GM12878 (cell line): ENCODE measurements around the gene SPI1. TPM values are rescaled to one million over a fixed set of nuclear protein-coding genes. Genes with fewer than 3 reads are reported as not detected.

Experiments
- ATAC-seq: fragments of 200-7000 bp; cut with Tn5 transposase; 3 replicates; pipeline ENCODE4 v1.9.1; 2020; ENCODE audit warnings: mild to moderate bottlenecking, moderate library complexity
- BruUV-seq: library from RNA; stranded (reverse); fragments of 400-500 nt; replicated peaks from 2 replicates; lab custom pipeline; 2021; lab: Mats Ljungman, UMichigan
- CTCF ChIA-PET: fragments of 300-600 bp; sonication (Branson Sonifier 250); formaldehyde crosslinking; extraction: SDS; loops from one replicate; lab custom pipeline; 2021; ENCODE audit warnings: inconsistent platforms; lab: Yijun Ruan, JAX
- POLR2A ChIA-PET: fragments of 350-600 bp; formaldehyde crosslinking; extraction: SDS; loops from one replicate; lab custom pipeline; 2021; ENCODE audit warnings: inconsistent platforms; lab: Charles Lee
- RAD21 ChIA-PET: fragments of 300-600 bp; sonication (Branson Sonifier 250); formaldehyde crosslinking; loops from one replicate; lab custom pipeline; 2023; ENCODE audit warnings: antibody characterized with exemption; ENCODE audit not compliant: unreplicated experiment; lab: Charles Lee
- SMC1A ChIA-PET: fragments of 300-600 bp; sonication (Branson Sonifier 250); formaldehyde crosslinking; loops from one replicate; lab custom pipeline; 2023; ENCODE audit not compliant: unreplicated experiment, uncharacterized antibody; lab: Charles Lee
- DNase-seq: peaks from one replicate; pipeline ENCODE4 v3.0.0-alpha.2; 2011; ENCODE audit warnings: low read depth, low spot score
- FAIRE-seq: peaks from 3 replicates; lab custom pipeline; 2011; peaks lifted over from hg19 to GRCh38; lab: Jason Lieb, UNC
- H2AFZ ChIP-seq: 2 replicates; pipeline ENCODE4 v1.6.0; 2011; ENCODE audit warnings: low read depth, low read length, control low read depth; ENCODE audit not compliant: control insufficient read depth
- H3K27ac ChIP-seq: 2 replicates; pipeline ENCODE4 v1.5.1; 2011; ENCODE audit warnings: control low read depth; ENCODE audit not compliant: control insufficient read depth, insufficient read depth
- H3K27me3 ChIP-seq, 2 experiments: replicated peaks in 1 of 2; 2 replicates each; pipeline versions ENCODE4 v1.6.0 to v1.6.1; 2011; ENCODE audit warnings: low read length in 1 of 2; ENCODE audit not compliant: control insufficient read depth in 2 of 2, insufficient read depth in 2 of 2
- H3K36me3 ChIP-seq, 2 experiments: 2 replicates each; pipeline ENCODE4 v1.5.1; 2011; ENCODE audit warnings: low read length in 1 of 2; ENCODE audit not compliant: control insufficient read depth in 2 of 2, insufficient read depth in 2 of 2
- H3K4me1 ChIP-seq: 2 replicates; pipeline ENCODE4 v1.6.1; 2011; ENCODE audit warnings: mild to moderate bottlenecking, low read length, moderate library complexity, mixed read lengths; ENCODE audit not compliant: control insufficient read depth, insufficient read depth
- H3K4me2 ChIP-seq: 2 replicates; pipeline ENCODE4 v1.6.0; 2011; ENCODE audit warnings: control low read depth; ENCODE audit not compliant: control insufficient read depth, insufficient read depth
- H3K4me3 ChIP-seq: fragments of 200-600 bp; sonication (generic); 2 replicates; pipeline ENCODE4 v1.5.1; 2016
- H3K79me2 ChIP-seq: 2 replicates; pipeline ENCODE4 v1.6.0; 2011; ENCODE audit warnings: low read length; ENCODE audit not compliant: control insufficient read depth, insufficient read depth
- H3K9ac ChIP-seq: 2 replicates; pipeline ENCODE4 v1.8.0; 2011; ENCODE audit warnings: low read length, control low read depth, mixed read lengths; ENCODE audit not compliant: control insufficient read depth, insufficient read depth
- H3K9me3 ChIP-seq: replicated peaks from 3 replicates; pipeline ENCODE4 v1.5.1; 2011; ENCODE audit warnings: mild to moderate bottlenecking, low read length; ENCODE audit not compliant: control insufficient read depth, insufficient read depth
- H4K20me1 ChIP-seq: 2 replicates; pipeline ENCODE4 v1.6.0; 2011; ENCODE audit not compliant: control insufficient read depth, insufficient read depth
- NRF1 ChIP-seq: conservative IDR thresholded peaks from 2 replicates; pipeline ENCODE4 v1.6.1; 2011; ENCODE audit warnings: mild to moderate bottlenecking, low read depth, low read length, improper control_type of control experiment
- PRDM15 ChIP-seq: fragments of 450-650 bp; formaldehyde crosslinking; IDR thresholded peaks from 2 replicates; pipeline ENCODE4 v1.4.0; 2020; ENCODE audit warnings: mild to moderate bottlenecking, moderate library complexity
- SMAD1 ChIP-seq: fragments of 450-650 bp; IDR thresholded peaks from 2 replicates; pipeline ENCODE4 v1.6.1; 2018; ENCODE audit warnings: mild to moderate bottlenecking, low read depth; ENCODE audit not compliant: partially characterized antibody
- SMARCA5 ChIP-seq: fragments of 450-650 bp; IDR thresholded peaks from 2 replicates; pipeline ENCODE4 v1.6.1; 2017; ENCODE audit warnings: mild to moderate bottlenecking
- USF2 ChIP-seq: IDR thresholded peaks from 2 replicates; pipeline ENCODE4 v1.6.1; 2011; ENCODE audit warnings: low read depth, low read length, improper control_type of control experiment, borderline replicate concordance
- YBX1 ChIP-seq: fragments of 450-650 bp; IDR thresholded peaks from 2 replicates; pipeline ENCODE4 v1.6.1; 2016; ENCODE audit warnings: antibody characterized with exemption
- WGBS: methylation state at CpG from one replicate; pipeline ENCODE4 v1.1.6; 2016; ENCODE audit warnings: low lambda C conversion rate; ENCODE audit not compliant: insufficient replicate concordance, insufficient coverage; ENCODE audit errors: missing lambda C conversion rate; 5-methylcytosine and 5-hydroxymethylcytosine counted together
- in situ Hi-C: fragments of 300-500 bp; cut with MboI; formaldehyde crosslinking; loops from 9 replicates; pipeline ENCODE4 v1.14.3; 2018; ENCODE audit warnings: mixed read lengths
- intact Hi-C: fragments of 100-400 bp; cut with micrococcal nuclease; formaldehyde crosslinking; loops from one replicate; pipeline ENCODE4 v1.14.2; 2022; ENCODE audit not compliant: unreplicated experiment
- polyA plus RNA-seq, 11 experiments: library from polyadenylated mRNA; depleted of rRNA in 4 of 11; unstranded in 6 of 11; stranded (reverse) in 5 of 11; fragments of >200 nt; fragmentation: Nextera tagmentation in 4 of 11; fragmentation: Illumina TruSeq in 1 of 11; extraction: Ambion mirVana in 4 of 11; extraction: Trizol in 1 of 11; gene quantifications; 1 replicate in 1 of 11; 2 replicates in 10 of 11; pipeline versions ENCODE4 v1.2.1 to v1.2.3, GENCODE V29; 2011 to 2016; ENCODE audit warnings: inconsistent platforms in 2 of 11, missing spikeins in 2 of 11, low read depth in 1 of 11
- total RNA-seq, 4 experiments: library from RNA; depleted of rRNA in 3 of 4; stranded (reverse); fragments of >200 nt in 3 of 4; fragmentation: Illumina TruSeq in 1 of 4; extraction: Trizol in 1 of 4; gene quantifications; 2 replicates each; pipeline versions ENCODE4 v1.2.1 to v1.2.3, GENCODE V29; 2013 to 2021
- TF ChIP-seq, protein P1 (sequence below): fragments of 450-650 bp; IDR thresholded peaks from 2 replicates; pipeline ENCODE4 v1.6.1; 2016; ENCODE audit warnings: mild to moderate bottlenecking, moderate library complexity, borderline replicate concordance
- TF ChIP-seq, protein P2 (sequence below): IDR thresholded peaks from 2 replicates; pipeline ENCODE4 v1.6.1; 2012; ENCODE audit warnings: low read depth, low read length, improper control_type of control experiment

The SPI1 gene
- total and polyA plus RNA-seq, 10 of the 15 experiments (the other 5 are each of a cell fraction or from before 2014, with no cell fraction given): 0.05 to 31.1 (median 9.7) TPM

DNA sequence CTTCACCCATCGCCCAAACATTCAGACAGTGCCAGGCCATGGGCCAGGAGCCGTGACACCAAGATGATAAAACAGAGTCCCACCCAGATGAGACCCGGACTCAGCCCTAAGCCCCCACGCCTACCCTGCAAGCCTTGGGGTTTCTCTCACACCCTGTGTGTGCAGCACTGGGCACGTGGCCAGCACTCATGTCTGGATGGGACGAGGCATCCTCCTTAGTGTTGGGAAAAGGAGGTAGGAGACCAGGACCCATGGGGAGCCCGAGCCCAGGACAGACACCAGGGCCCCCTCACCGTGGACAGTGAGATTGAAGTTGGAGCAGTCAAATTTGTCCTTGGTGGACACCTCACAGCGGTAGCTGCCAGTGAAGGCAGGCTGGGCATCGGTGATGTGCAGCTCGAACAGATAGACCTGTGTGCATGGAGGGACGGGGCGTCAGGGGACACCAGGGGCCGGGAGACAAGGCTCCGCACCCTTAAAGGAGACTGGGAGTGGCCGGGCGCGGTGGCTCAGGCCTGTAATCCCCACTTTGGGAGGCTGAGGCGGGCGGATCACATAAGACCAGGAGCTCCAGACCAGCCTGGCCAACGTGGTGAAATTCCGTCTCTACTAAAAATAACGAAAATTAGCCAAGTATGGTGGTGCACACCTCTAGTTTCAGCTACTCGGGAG lies 30.1 kb downstream of the SPI1 start (continued):
- TF ChIP-seq, protein P1, sequence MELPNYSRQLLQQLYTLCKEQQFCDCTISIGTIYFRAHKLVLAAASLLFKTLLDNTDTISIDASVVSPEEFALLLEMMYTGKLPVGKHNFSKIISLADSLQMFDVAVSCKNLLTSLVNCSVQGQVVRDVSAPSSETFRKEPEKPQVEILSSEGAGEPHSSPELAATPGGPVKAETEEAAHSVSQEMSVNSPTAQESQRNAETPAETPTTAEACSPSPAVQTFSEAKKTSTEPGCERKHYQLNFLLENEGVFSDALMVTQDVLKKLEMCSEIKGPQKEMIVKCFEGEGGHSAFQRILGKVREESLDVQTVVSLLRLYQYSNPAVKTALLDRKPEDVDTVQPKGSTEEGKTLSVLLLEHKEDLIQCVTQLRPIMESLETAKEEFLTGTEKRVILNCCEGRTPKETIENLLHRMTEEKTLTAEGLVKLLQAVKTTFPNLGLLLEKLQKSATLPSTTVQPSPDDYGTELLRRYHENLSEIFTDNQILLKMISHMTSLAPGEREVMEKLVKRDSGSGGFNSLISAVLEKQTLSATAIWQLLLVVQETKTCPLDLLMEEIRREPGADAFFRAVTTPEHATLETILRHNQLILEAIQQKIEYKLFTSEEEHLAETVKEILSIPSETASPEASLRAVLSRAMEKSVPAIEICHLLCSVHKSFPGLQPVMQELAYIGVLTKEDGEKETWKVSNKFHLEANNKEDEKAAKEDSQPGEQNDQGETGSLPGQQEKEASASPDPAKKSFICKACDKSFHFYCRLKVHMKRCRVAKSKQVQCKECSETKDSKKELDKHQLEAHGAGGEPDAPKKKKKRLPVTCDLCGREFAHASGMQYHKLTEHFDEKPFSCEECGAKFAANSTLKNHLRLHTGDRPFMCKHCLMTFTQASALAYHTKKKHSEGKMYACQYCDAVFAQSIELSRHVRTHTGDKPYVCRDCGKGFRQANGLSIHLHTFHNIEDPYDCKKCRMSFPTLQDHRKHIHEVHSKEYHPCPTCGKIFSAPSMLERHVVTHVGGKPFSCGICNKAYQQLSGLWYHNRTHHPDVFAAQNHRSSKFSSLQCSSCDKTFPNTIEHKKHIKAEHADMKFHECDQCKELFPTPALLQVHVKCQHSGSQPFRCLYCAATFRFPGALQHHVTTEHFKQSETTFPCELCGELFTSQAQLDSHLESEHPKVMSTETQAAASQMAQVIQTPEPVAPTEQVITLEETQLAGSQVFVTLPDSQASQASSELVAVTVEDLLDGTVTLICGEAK: no peak

- FAIRE-seq (no peak), DNase-seq (no peak), ATAC-seq (no peak)
- Histone ChIP-seq H3K36me3 (no peaks in the 10 kb centered on the region), H3K79me2 (no peaks in the 10 kb centered on the region), H4K20me1 (no peaks in the 10 kb centered on the region), H3K9me3 (no peaks in the 10 kb centered on the region), H3K9ac (no peak overlapping the region), H2AFZ (no peak overlapping the region), H3K27ac (no peak overlapping the region), H3K4me3 (no peak overlapping the region), H3K4me2 (no peak overlapping the region), H3K27me3 (no peaks in the 10 kb centered on the region; a peak in 2 of 4 replicates), H3K4me1 (no peaks in the 10 kb centered on the region)
- WGBS: 41% methylated on average over 5 of the region's 5 CpGs
- ChIA-PET SMC1A (interaction anchor here (1.0 kb wide), 1 partner anchor 74 kb away, joined by 4 read pairs; no protein-coding TSS in a partner anchor), CTCF (interaction anchor here (0.6 kb wide), 1 partner anchor 31 kb away, joined by 4 read pairs; no protein-coding TSS in a partner anchor), RAD21 (no interaction called here), POLR2A (no interaction called here)
- no TSS peak for BruUV-seq
- intact Hi-C loops (loop anchor here (5.0 kb wide), 1 partner anchor 170 kb away; the partner anchor contains the start of gene ARFGAP2), in situ Hi-C loops (no loop called here)
- TF ChIP-seq NRF1: no peak
- TF ChIP-seq, protein P2, sequence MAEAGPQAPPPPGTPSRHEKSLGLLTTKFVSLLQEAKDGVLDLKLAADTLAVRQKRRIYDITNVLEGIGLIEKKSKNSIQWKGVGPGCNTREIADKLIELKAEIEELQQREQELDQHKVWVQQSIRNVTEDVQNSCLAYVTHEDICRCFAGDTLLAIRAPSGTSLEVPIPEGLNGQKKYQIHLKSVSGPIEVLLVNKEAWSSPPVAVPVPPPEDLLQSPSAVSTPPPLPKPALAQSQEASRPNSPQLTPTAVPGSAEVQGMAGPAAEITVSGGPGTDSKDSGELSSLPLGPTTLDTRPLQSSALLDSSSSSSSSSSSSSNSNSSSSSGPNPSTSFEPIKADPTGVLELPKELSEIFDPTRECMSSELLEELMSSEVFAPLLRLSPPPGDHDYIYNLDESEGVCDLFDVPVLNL: no peak
- TF ChIP-seq SMAD1: no peak
- no peak for TF ChIP-seq YBX1
- TF ChIP-seq PRDM15 (CRISPR knock-in tag): no peak
- no peak for TF ChIP-seq USF2
- TF ChIP-seq SMARCA5: no peak
These were observed 31.2 kb downstream of the SPI1 start for GRCh38 chr11:47347137-47347536.
